ENCODE results near the gene GALK1. TPM values are rescaled to one million over a fixed set of nuclear protein-coding genes. Genes with fewer than 3 reads are reported as not detected.
A peak's percentile ranks its signal among the peaks of the same experiment; 100 is the strongest.

Gene GALK1
- total and polyA plus RNA-seq, 2 of the 13 experiments (the other 11 are each of a cell fraction or from before 2014, with no cell fraction given): 59.9 to 93.6 TPM

DNA sequence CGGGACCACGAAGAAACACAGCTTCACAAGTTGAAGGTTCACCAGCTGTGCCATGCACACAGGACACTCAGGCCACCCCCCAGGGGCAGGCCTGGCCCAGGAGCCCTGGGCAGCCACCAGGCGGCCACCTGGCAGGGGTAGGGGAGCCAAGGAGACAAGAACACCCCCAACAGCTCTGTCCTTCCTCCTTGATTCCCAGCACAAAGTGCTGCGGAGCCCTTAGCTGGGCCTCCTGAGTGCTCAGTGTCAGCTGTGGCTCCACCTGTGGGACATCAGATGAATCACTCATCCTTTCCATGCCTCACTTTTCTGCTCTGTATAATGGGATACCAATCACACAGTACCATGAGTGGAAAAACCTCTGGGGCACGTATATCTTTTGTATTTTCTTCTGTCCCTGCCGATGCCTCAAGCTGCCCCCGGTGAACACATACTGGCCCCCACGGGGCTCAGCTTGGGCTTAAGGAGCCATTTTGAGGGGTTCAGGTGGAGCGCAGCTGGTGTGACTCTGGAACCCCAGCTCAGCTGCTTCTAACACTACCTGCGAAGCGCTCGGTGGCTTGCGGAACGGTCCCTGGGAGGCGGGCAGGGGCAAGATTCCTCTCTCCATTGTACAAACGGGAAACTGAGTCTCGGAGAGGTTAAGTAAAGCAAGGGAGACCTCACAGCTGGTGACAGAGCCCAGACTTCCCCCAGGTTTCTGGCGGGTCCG lies 12.0 kb downstream of the GALK1 start (continued):
- TF ChIP-seq, protein P1, sequence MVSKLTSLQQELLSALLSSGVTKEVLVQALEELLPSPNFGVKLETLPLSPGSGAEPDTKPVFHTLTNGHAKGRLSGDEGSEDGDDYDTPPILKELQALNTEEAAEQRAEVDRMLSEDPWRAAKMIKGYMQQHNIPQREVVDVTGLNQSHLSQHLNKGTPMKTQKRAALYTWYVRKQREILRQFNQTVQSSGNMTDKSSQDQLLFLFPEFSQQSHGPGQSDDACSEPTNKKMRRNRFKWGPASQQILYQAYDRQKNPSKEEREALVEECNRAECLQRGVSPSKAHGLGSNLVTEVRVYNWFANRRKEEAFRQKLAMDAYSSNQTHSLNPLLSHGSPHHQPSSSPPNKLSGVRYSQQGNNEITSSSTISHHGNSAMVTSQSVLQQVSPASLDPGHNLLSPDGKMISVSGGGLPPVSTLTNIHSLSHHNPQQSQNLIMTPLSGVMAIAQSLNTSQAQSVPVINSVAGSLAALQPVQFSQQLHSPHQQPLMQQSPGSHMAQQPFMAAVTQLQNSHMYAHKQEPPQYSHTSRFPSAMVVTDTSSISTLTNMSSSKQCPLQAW (CRISPR knock-in tag; IDR thresholded peaks at IDR 0.05): peak; percentile 21; the same call in 1 of the 2 replicates
- TF ChIP-seq PCBP1 (IDR thresholded peaks at IDR 0.05; ENCODE audit: borderline replicate concordance, low read depth, low read length) (no peak), MED1 (CRISPR knock-in tag; IDR thresholded peaks at IDR 0.05) (no peak), GTF2F1 (IDR thresholded peaks at IDR 0.05; ENCODE audit: low read length) (no peak), ZNF672 (CRISPR knock-in tag; IDR thresholded peaks at IDR 0.05) (no peak), ZNF124 (CRISPR knock-in tag; IDR thresholded peaks at IDR 0.05) (no peak; the same call in 1 of the 2 replicates), KDM1A (CRISPR knock-in tag; IDR thresholded peaks at IDR 0.05) (peak; percentile 87), STAG1 (CRISPR knock-in tag; IDR thresholded peaks at IDR 0.05) (no peak), ZNF326 (CRISPR knock-in tag; IDR thresholded peaks at IDR 0.05; ENCODE audit: borderline replicate concordance) (no peak), ZMYM4 (CRISPR knock-in tag; IDR thresholded peaks at IDR 0.05) (no peak)
- TF ChIP-seq, protein P2, sequence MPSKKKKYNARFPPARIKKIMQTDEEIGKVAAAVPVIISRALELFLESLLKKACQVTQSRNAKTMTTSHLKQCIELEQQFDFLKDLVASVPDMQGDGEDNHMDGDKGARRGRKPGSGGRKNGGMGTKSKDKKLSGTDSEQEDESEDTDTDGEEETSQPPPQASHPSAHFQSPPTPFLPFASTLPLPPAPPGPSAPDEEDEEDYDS (CRISPR knock-in tag; IDR thresholded peaks at IDR 0.05): no peak
- TF ChIP-seq, protein P3, sequence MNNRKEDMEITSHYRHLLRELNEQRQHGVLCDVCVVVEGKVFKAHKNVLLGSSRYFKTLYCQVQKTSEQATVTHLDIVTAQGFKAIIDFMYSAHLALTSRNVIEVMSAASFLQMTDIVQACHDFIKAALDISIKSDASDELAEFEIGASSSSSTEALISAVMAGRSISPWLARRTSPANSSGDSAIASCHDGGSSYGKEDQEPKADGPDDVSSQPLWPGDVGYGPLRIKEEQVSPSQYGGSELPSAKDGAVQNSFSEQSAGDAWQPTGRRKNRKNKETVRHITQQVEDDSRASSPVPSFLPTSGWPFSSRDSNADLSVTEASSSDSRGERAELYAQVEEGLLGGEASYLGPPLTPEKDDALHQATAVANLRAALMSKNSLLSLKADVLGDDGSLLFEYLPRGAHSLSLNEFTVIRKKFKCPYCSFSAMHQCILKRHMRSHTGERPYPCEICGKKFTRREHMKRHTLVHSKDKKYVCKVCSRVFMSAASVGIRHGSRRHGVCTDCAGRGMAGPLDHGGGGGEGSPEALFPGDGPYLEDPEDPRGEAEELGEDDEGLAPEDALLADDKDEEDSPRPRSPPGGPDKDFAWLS (CRISPR knock-in tag; IDR thresholded peaks at IDR 0.05; ENCODE audit: borderline replicate concordance): no peak
- TF ChIP-seq, protein P4, sequence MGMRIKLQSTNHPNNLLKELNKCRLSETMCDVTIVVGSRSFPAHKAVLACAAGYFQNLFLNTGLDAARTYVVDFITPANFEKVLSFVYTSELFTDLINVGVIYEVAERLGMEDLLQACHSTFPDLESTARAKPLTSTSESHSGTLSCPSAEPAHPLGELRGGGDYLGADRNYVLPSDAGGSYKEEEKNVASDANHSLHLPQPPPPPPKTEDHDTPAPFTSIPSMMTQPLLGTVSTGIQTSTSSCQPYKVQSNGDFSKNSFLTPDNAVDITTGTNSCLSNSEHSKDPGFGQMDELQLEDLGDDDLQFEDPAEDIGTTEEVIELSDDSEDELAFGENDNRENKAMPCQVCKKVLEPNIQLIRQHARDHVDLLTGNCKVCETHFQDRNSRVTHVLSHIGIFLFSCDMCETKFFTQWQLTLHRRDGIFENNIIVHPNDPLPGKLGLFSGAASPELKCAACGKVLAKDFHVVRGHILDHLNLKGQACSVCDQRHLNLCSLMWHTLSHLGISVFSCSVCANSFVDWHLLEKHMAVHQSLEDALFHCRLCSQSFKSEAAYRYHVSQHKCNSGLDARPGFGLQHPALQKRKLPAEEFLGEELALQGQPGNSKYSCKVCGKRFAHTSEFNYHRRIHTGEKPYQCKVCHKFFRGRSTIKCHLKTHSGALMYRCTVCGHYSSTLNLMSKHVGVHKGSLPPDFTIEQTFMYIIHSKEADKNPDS (CRISPR knock-in tag; IDR thresholded peaks at IDR 0.05): 0 out of 2 replicates have a peak, but pooled peaks have one; percentile 65
- TF ChIP-seq, protein P5, sequence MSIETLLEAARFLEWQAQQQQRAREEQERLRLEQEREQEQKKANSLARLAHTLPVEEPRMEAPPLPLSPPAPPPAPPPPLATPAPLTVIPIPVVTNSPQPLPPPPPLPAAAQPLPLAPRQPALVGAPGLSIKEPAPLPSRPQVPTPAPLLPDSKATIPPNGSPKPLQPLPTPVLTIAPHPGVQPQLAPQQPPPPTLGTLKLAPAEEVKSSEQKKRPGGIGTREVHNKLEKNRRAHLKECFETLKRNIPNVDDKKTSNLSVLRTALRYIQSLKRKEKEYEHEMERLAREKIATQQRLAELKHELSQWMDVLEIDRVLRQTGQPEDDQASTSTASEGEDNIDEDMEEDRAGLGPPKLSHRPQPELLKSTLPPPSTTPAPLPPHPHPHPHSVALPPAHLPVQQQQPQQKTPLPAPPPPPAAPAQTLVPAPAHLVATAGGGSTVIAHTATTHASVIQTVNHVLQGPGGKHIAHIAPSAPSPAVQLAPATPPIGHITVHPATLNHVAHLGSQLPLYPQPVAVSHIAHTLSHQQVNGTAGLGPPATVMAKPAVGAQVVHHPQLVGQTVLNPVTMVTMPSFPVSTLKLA (IDR thresholded peaks at IDR 0.05): no peak
- TF ChIP-seq, protein P6, sequence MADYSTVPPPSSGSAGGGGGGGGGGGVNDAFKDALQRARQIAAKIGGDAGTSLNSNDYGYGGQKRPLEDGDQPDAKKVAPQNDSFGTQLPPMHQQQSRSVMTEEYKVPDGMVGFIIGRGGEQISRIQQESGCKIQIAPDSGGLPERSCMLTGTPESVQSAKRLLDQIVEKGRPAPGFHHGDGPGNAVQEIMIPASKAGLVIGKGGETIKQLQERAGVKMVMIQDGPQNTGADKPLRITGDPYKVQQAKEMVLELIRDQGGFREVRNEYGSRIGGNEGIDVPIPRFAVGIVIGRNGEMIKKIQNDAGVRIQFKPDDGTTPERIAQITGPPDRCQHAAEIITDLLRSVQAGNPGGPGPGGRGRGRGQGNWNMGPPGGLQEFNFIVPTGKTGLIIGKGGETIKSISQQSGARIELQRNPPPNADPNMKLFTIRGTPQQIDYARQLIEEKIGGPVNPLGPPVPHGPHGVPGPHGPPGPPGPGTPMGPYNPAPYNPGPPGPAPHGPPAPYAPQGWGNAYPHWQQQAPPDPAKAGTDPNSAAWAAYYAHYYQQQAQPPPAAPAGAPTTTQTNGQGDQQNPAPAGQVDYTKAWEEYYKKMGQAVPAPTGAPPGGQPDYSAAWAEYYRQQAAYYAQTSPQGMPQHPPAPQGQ (CRISPR knock-in tag; IDR thresholded peaks at IDR 0.05; ENCODE audit: borderline replicate concordance): no peak

All from HepG2 (cell line).